Measurements from ENCODE around the gene FBXO21. TPM values are rescaled to one million over a fixed set of nuclear protein-coding genes. Genes with fewer than 3 reads are reported as not detected.

FBXO21 gene
- total and polyA plus RNA-seq, 2 of the 4 experiments (the other 2 are of a cell fraction) = 43.6 to 56.6 TPM

DNA sequence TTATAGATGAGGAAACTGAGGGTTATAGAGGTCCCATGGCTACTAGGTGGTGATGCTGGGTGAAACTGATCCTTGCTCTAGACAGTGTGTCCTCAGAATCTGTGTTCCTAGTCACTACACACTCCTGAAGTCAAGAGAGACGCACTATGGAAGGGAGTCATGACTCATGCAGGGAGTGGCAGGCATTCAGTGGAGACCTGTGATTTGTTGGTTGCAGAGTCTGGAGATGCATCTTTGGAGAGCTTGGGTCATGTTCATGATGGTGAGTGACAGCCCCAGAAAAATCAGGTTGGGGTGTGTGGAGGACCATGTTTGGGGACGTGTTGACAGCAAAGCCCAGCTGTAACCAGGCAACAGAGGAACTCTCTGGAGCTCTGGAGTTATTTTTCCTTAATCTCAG is 38.0 kb upstream of the FBXO21 start:
- dilution Hi-C loops (cut with HindIII; ENCODE audit: low sequenced_read_pairs, unreplicated experiment) = no loop called here

More for the DNA sequence above, 38.0 kb upstream of the FBXO21 start:
- no peaks in the 10 kb centered on the region for H3K27me3 ChIP-seq (ENCODE audit: control insufficient read depth, insufficient read depth, low read length)
- H2AK5ac ChIP-seq (ENCODE audit: low read depth, low read length) = no peak overlapping the region
- in situ Hi-C loops (cut with MboI; ENCODE audit: low sequenced_read_pairs) = no loop called here
- BruUV-seq (replicated peaks) = no TSS peak
- no peak overlapping the region for H2BK15ac ChIP-seq (ENCODE audit: low read depth, low read length)
- H2BK20ac ChIP-seq (ENCODE audit: low read depth, low read length) = no peak overlapping the region
- ChIA-PET CTCF (no interaction called here), POLR2A (ENCODE audit: unreplicated experiment) (no interaction called here)
- DNase-seq = no peak
- intact Hi-C loops (cut with micrococcal nuclease) = no loop called here
- no peak overlapping the region for H3K4me2 ChIP-seq (ENCODE audit: low read depth, low read length)
- TF ChIP-seq MAZ (IDR thresholded peaks at IDR 0.05; ENCODE audit: borderline replicate concordance, low read depth, low read length) = no peak
- H3K79me1 ChIP-seq (ENCODE audit: low read depth in 1 of 2, low read length in 2 of 2) = no peaks in the 10 kb centered on the region
- no peak overlapping the region for H3K23ac ChIP-seq (ENCODE audit: low read depth, low read length)
- H3K18ac ChIP-seq (ENCODE audit: low read depth, low read length) = no peak overlapping the region
- no peak for ATAC-seq (ENCODE audit: low read depth)
- no peak overlapping the region for H3K27ac ChIP-seq (ENCODE audit: insufficient read depth, low read length)
- H3K4ac ChIP-seq (ENCODE audit: low read depth, low read length) = no peak overlapping the region
- no peak overlapping the region for H3K4me3 ChIP-seq (ENCODE audit: insufficient read depth, low read depth, low read length)
- H3K4me1 ChIP-seq (ENCODE audit: control insufficient read depth, insufficient read depth, low read length) = no peaks in the 10 kb centered on the region
- no peak overlapping the region for H2AK9ac ChIP-seq (replicated peaks; ENCODE audit: low read depth, low read length, poor library complexity)
- no peak overlapping the region for H4K91ac ChIP-seq (ENCODE audit: insufficient read depth, low read depth, low read length)
- no peaks in the 10 kb centered on the region for H3K9me1 ChIP-seq (ENCODE audit: insufficient read depth, low read length)
- peaks cover 4% of the 10 kb centered on the region; the same call in 1 of the 2 replicates for H3K9me3 ChIP-seq (ENCODE audit: control insufficient read depth, insufficient read depth, low read length)
- no peak overlapping the region for H3K14ac ChIP-seq (replicated peaks; ENCODE audit: low read depth, low read length)
- 33% methylated on average over 1 of the region's 2 CpGs; no CpG with 5 or more reads in 1 of the 2 experiments for WGBS, 2 experiments (ENCODE audit: extremely low coverage in 2 of 2, insufficient read length in 1 of 2)
- H3K56ac ChIP-seq (ENCODE audit: extremely low read depth, insufficient read depth, low read length) = no peak overlapping the region
- H2BK5ac ChIP-seq (ENCODE audit: low read depth, low read length, poor library complexity, severe bottlenecking) = no peak overlapping the region
- no peak overlapping the region for H4K8ac ChIP-seq (ENCODE audit: low read depth in 2 of 2, low read length in 2 of 2)
- no peak overlapping the region for H3K9ac ChIP-seq (ENCODE audit: low read depth, low read length)
- no peak overlapping the region for H4K5ac ChIP-seq (ENCODE audit: low read depth, low read length)
- H2AFZ ChIP-seq (replicated peaks; ENCODE audit: low read length, poor library complexity) = no peak overlapping the region
- H2BK120ac ChIP-seq (ENCODE audit: low read depth, low read length) = no peak overlapping the region
- H4K20me1 ChIP-seq (ENCODE audit: insufficient read depth, low read length) = no peaks in the 10 kb centered on the region
- no peaks in the 10 kb centered on the region for H3K36me3 ChIP-seq (ENCODE audit: control insufficient read depth, insufficient read depth, low read length)
